ENCODE data around the gene ADAMTS9.

DNA sequence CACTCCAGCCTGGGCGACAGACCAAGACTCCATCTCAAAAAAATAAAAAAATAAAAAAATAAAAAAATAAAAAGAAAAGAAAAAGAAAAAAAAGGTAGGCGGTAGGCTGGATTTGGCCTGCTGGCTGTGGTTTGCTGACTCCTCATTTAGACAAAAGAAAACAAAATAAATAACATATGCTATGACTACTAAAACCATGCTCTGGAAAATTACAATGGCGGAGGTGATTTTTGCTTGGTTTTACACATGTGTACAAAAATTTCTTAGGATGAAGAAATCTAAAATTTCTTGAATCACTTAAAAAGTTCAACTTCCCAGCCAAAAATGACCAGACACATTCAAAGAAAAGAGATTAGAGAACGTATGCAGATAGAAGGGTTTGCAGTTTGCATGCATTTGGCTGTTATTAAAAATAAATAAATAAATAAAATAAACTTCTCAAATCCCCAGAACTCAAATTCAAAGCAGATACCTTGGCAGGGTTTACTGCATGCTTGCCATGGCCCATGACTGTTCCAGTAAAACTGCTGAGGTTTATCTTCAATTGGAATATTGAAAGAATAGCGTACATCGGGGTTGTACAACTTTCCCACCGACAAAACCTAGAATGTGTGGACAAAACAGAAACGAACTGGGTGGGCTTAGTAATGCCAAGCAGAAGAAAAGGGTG, 65.9 kb downstream of the ADAMTS9 start:
- TF ChIP-seq, protein P1, sequence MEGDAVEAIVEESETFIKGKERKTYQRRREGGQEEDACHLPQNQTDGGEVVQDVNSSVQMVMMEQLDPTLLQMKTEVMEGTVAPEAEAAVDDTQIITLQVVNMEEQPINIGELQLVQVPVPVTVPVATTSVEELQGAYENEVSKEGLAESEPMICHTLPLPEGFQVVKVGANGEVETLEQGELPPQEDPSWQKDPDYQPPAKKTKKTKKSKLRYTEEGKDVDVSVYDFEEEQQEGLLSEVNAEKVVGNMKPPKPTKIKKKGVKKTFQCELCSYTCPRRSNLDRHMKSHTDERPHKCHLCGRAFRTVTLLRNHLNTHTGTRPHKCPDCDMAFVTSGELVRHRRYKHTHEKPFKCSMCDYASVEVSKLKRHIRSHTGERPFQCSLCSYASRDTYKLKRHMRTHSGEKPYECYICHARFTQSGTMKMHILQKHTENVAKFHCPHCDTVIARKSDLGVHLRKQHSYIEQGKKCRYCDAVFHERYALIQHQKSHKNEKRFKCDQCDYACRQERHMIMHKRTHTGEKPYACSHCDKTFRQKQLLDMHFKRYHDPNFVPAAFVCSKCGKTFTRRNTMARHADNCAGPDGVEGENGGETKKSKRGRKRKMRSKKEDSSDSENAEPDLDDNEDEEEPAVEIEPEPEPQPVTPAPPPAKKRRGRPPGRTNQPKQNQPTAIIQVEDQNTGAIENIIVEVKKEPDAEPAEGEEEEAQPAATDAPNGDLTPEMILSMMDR (IDR thresholded peaks at IDR 0.05; ENCODE audit: low read depth, low read length): no peak
- TF ChIP-seq EZH2phosphoT487 (IDR thresholded peaks at IDR 0.05; ENCODE audit: low read depth): no peak

Data from OCI-LY3 (cell line).